RWPE2 (cell line): Measurements from ENCODE around the gene INPP5J.

Source experiments
- ATAC-seq: fragments of 200-7000 bp; cut with Tn5 transposase; 3 replicates; pipeline ENCODE4 v1.9.1; 2021; ENCODE audit warnings: low read depth
- DNase-seq: peaks from one replicate; pipeline ENCODE4 v3.0.0-alpha.2; 2020; ENCODE audit warnings: low spot score
- H3K27ac ChIP-seq: fragments of 450-650 bp; 2 replicates; pipeline ENCODE4 v1.5.1; 2017; ENCODE audit warnings: mild to moderate bottlenecking; ENCODE audit not compliant: poor library complexity, severe bottlenecking
- H3K27me3 ChIP-seq: fragments of 250-450 bp; sonication (Bioruptor Pico); 2 replicates; pipeline ENCODE4 v1.5.1; 2021; ENCODE audit warnings: mild to moderate bottlenecking, moderate library complexity; ENCODE audit not compliant: insufficient read depth, poor library complexity, severe bottlenecking
- H3K36me3 ChIP-seq: fragments of 250-450 bp; sonication (Bioruptor Pico); 2 replicates; pipeline ENCODE4 v1.5.1; 2020; ENCODE audit warnings: low read depth, mild to moderate bottlenecking, moderate library complexity
- H3K4me1 ChIP-seq: fragments of 250-450 bp; sonication (Bioruptor Pico); 2 replicates; pipeline ENCODE4 v1.5.1; 2021; ENCODE audit warnings: mild to moderate bottlenecking, moderate library complexity; ENCODE audit not compliant: insufficient read depth, poor library complexity, severe bottlenecking
- H3K4me3 ChIP-seq: fragments of 250-450 bp; sonication (Bioruptor Pico); 2 replicates; pipeline ENCODE4 v1.5.1; 2021; ENCODE audit warnings: mild to moderate bottlenecking, moderate library complexity; ENCODE audit not compliant: severe bottlenecking
- H3K9me3 ChIP-seq: fragments of 250-450 bp; sonication (Bioruptor Pico); 2 replicates; pipeline ENCODE4 v1.5.1; 2021; ENCODE audit warnings: mild to moderate bottlenecking, moderate library complexity; ENCODE audit not compliant: severe bottlenecking
- TF ChIP-seq, protein P1 (sequence below): fragments of 450-650 bp; IDR thresholded peaks from one replicate; pipeline ENCODE4 v1.5.1; 2017; ENCODE audit warnings: mild to moderate bottlenecking, moderate library complexity; ENCODE audit not compliant: poor library complexity, severe bottlenecking

Gene INPP5J

GRCh38 chr22:31082606-31083376, 40.0 kb upstream of the INPP5J start:
- TF ChIP-seq, protein P1, sequence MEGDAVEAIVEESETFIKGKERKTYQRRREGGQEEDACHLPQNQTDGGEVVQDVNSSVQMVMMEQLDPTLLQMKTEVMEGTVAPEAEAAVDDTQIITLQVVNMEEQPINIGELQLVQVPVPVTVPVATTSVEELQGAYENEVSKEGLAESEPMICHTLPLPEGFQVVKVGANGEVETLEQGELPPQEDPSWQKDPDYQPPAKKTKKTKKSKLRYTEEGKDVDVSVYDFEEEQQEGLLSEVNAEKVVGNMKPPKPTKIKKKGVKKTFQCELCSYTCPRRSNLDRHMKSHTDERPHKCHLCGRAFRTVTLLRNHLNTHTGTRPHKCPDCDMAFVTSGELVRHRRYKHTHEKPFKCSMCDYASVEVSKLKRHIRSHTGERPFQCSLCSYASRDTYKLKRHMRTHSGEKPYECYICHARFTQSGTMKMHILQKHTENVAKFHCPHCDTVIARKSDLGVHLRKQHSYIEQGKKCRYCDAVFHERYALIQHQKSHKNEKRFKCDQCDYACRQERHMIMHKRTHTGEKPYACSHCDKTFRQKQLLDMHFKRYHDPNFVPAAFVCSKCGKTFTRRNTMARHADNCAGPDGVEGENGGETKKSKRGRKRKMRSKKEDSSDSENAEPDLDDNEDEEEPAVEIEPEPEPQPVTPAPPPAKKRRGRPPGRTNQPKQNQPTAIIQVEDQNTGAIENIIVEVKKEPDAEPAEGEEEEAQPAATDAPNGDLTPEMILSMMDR: peak; percentile 75
- H3K36me3 ChIP-seq: peaks cover 46% of the 10 kb centered on the region

GRCh38 chr22:31083377-31083768, 39.4 kb upstream of the INPP5J start:
- Histone ChIP-seq H3K36me3 (peaks cover 52% of the 10 kb centered on the region), H3K27ac (peak overlapping the region; percentile 90), H3K27me3 (no peaks in the 10 kb centered on the region), H3K9me3 (no peaks in the 10 kb centered on the region), H3K4me3 (no peak overlapping the region), H3K4me1 (peaks cover 21% of the 10 kb centered on the region)
- DNase-seq (no peak), ATAC-seq (no peak)
- TF ChIP-seq, protein P1: no peak

More at GRCh38 chr22:31082606-31083376, 40.0 kb upstream of the INPP5J start:
- Histone ChIP-seq H3K9me3 (no peaks in the 10 kb centered on the region), H3K27me3 (no peaks in the 10 kb centered on the region), H3K27ac (peak overlapping the region; percentile 90), H3K4me1 (peaks cover 21% of the 10 kb centered on the region), H3K4me3 (peak overlapping the region; percentile 91)
- DNase-seq (peak; percentile 76), ATAC-seq (peak; percentile 7; the same call in 1 of the 3 replicates)

- Histone ChIP-seq H3K4me1 (peaks cover 21% of the 10 kb centered on the region), H3K4me3 (peak overlapping the region; percentile 38), H3K27ac (peak overlapping the region; percentile 90), H3K36me3 (peaks cover 60% of the 10 kb centered on the region), H3K9me3 (no peaks in the 10 kb centered on the region), H3K27me3 (no peaks in the 10 kb centered on the region)
- no peak for ATAC-seq
- TF ChIP-seq, protein P1: no peak
- DNase-seq: no peak
Measured at GRCh38 chr22:31083923-31084810, 38.6 kb upstream of the INPP5J start.

DNA sequence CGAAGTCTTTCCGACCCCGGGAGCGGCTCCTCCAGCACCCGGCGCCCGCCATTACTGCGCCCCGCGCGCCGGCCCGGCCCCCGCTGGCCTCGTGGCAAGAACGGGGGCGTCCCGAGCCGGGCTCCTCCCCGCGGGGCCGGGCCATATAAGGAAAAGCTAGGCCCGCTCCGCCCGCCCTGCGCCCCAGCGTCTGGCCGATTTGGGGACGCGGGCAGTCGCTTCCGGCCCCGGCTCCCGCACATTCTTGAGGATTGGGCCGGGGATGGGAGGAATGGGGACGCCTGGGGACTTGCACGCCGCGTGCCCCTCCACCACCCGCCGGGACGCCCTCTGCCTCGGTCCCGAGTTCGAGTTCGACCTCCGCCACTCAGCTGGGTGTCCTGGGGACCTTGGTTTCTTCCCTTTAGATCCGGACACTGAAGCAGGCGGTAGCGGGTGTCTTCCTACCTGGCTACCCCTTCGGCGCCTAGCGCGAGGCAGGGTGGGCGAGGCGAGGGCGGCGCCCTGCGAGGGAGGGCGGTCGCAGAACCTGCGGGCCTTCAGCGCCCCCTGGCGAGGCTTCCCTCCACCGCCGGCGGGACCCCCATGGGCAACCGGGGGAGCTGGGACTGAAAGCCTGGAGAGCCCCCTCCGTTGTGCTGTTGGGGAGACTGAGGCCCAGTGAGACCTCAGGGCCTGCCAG, 37.8 kb upstream of the INPP5J start:
- peaks cover 21% of the 10 kb centered on the region for H3K4me1 ChIP-seq
- peaks cover 67% of the 10 kb centered on the region for H3K36me3 ChIP-seq

More for the DNA sequence above, 37.8 kb upstream of the INPP5J start:
- no peaks in the 10 kb centered on the region for H3K27me3 ChIP-seq
- H3K4me3 ChIP-seq: peak overlapping the region; percentile 38
- DNase-seq (peak; percentile 77), ATAC-seq (peak; percentile 44)
- no peaks in the 10 kb centered on the region for H3K9me3 ChIP-seq
- H3K27ac ChIP-seq: peak overlapping the region; percentile 90
- TF ChIP-seq, protein P1: peak; percentile 72
